OCI-LY1 (cell line): ENCODE data around the gene PLPP4.

Experiments used
- H2AFZ ChIP-seq: fragments of 200-600 bp; sonication (generic), shearing (Covaris generic); 2 replicates; pipeline ENCODE4 v1.6.0; 2014; ENCODE audit warnings: antibody characterized with exemption, mild to moderate bottlenecking, low read length
- H3F3A ChIP-seq: fragments of 200-600 bp; sonication (generic), shearing (Covaris generic); 2 replicates; pipeline ENCODE4 v1.6.0; 2014; ENCODE audit warnings: mild to moderate bottlenecking, antibody characterized with exemption, low read length, moderate library complexity; ENCODE audit not compliant: insufficient read depth
- H3K27ac ChIP-seq: fragments of 200-600 bp; sonication (generic); 2 replicates; pipeline ENCODE4 v1.5.1; 2014; ENCODE audit warnings: low read length, mixed run types, mild to moderate bottlenecking, low read depth; ENCODE audit not compliant: poor library complexity, severe bottlenecking
- H3K27me3 ChIP-seq: fragments of 200-600 bp; sonication (generic); 2 replicates; pipeline ENCODE4 v1.6.0; 2014; ENCODE audit warnings: antibody characterized with exemption, mild to moderate bottlenecking, low read length, moderate library complexity; ENCODE audit not compliant: insufficient read depth
- H3K36me3 ChIP-seq: fragments of 200-600 bp; sonication (generic); 2 replicates; pipeline ENCODE4 v1.6.1; 2014; ENCODE audit warnings: mild to moderate bottlenecking, antibody characterized with exemption, low read length, moderate library complexity, mixed read lengths; ENCODE audit not compliant: insufficient read depth
- H3K4me1 ChIP-seq: fragments of 200-600 bp; sonication (generic); 2 replicates; pipeline ENCODE4 v1.5.1; 2014; ENCODE audit warnings: mild to moderate bottlenecking, low read length, moderate library complexity; ENCODE audit not compliant: insufficient read depth, severe bottlenecking
- H3K4me2 ChIP-seq: fragments of 200-600 bp; sonication (generic), shearing (Covaris generic); 2 replicates; pipeline ENCODE4 v1.6.1; 2014; ENCODE audit warnings: low read length
- H3K4me3 ChIP-seq: fragments of 200-600 bp; sonication (generic); 2 replicates; pipeline ENCODE4 v1.5.1; 2014; ENCODE audit warnings: low read length, low read depth, mild to moderate bottlenecking, mixed read lengths; ENCODE audit not compliant: poor library complexity, severe bottlenecking
- H3K79me2 ChIP-seq: fragments of 200-600 bp; shearing (Covaris generic); 2 replicates; pipeline ENCODE4 v1.6.1; 2016; ENCODE audit warnings: mixed run types, low read length, mixed read lengths; ENCODE audit not compliant: insufficient read depth
- H3K9ac ChIP-seq: fragments of 200-600 bp; sonication (generic), shearing (Covaris generic); 2 replicates; pipeline ENCODE4 v1.6.1; 2014; ENCODE audit warnings: mild to moderate bottlenecking, low read length, mixed read lengths
- H3K9me2 ChIP-seq: fragments of 200-600 bp; sonication (generic), shearing (Covaris generic); 2 replicates; pipeline ENCODE4 v1.6.1; 2014; ENCODE audit warnings: low read depth, mild to moderate bottlenecking, low read length, mixed read lengths
- H3K9me3 ChIP-seq: fragments of 200-600 bp; shearing (Covaris generic); 2 replicates; pipeline ENCODE4 v1.6.1; 2014; ENCODE audit warnings: low read length, mixed read lengths
- H4K20me1 ChIP-seq: fragments of 200-600 bp; sonication (generic), shearing (Covaris generic); 2 replicates; pipeline ENCODE4 v1.6.0; 2016; ENCODE audit warnings: mild to moderate bottlenecking, low read length; ENCODE audit not compliant: insufficient read depth
- EZH2 ChIP-seq: fragments of 200-600 bp; sonication (generic), shearing (Covaris generic); IDR thresholded peaks from 2 replicates; pipeline ENCODE4 v1.8.0; 2017; ENCODE audit warnings: borderline replicate concordance, mixed run types, mild to moderate bottlenecking, antibody characterized with exemption, low read length, moderate library complexity, mixed read lengths
- TF ChIP-seq, protein P1 (sequence below): fragments of 200-600 bp; sonication (generic), shearing (Covaris generic); IDR thresholded peaks from 2 replicates; pipeline ENCODE4 v1.5.1; 2017; ENCODE audit warnings: mild to moderate bottlenecking, antibody characterized with exemption, low read length, moderate library complexity, mixed read lengths

Gene PLPP4

DNA sequence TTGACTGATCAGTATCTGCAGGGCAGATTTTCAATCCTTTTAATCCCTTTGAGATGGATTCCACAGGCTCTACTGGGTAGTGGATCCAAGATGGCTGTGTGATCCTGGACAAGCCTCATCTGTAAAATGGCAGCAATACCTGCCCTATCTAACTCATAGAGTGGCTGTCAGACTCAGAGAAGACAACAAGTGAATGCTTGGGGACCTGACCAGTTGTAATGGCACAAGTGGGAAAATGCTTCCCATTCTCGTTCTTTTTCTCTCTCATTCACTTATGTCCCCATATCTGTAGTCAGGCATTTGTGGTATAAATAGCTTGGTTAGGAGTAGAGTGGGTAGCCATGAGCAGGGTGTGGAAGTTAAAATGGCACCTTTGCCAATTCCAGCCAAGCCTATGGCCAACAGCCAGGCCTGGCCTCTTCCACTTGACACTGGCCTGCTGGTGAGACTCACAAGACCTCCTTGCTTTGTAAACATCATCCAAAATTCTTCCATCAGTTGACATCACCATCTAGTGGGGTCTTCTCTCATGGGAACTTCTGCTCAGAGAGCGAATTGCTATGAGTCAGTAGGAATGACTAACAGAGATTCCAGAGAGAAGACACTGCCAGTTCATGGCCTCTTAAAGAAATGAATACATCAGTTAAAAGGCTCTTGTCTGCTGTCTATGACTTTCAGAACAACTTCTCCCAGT lies 150.1 kb downstream of the PLPP4 start:
- H3K9me3 ChIP-seq, result no peaks in the 10 kb centered on the region; the same call in 1 of the 2 replicates
- H3K36me3 ChIP-seq, result no peaks in the 10 kb centered on the region
- no peaks in the 10 kb centered on the region for H3K79me2 ChIP-seq
- no peaks in the 10 kb centered on the region for H3K27me3 ChIP-seq
- no peaks in the 10 kb centered on the region for H3K9me2 ChIP-seq
- H3F3A ChIP-seq, result no peaks in the 10 kb centered on the region
- no peaks in the 10 kb centered on the region for H4K20me1 ChIP-seq
- no peak overlapping the region for H3K27ac ChIP-seq
- no peak overlapping the region for H3K4me2 ChIP-seq
- no peaks in the 10 kb centered on the region for H3K4me1 ChIP-seq
- H3K9ac ChIP-seq, result no peak overlapping the region
- no peak overlapping the region for H3K4me3 ChIP-seq
- TF ChIP-seq, protein P1, sequence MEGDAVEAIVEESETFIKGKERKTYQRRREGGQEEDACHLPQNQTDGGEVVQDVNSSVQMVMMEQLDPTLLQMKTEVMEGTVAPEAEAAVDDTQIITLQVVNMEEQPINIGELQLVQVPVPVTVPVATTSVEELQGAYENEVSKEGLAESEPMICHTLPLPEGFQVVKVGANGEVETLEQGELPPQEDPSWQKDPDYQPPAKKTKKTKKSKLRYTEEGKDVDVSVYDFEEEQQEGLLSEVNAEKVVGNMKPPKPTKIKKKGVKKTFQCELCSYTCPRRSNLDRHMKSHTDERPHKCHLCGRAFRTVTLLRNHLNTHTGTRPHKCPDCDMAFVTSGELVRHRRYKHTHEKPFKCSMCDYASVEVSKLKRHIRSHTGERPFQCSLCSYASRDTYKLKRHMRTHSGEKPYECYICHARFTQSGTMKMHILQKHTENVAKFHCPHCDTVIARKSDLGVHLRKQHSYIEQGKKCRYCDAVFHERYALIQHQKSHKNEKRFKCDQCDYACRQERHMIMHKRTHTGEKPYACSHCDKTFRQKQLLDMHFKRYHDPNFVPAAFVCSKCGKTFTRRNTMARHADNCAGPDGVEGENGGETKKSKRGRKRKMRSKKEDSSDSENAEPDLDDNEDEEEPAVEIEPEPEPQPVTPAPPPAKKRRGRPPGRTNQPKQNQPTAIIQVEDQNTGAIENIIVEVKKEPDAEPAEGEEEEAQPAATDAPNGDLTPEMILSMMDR, result no peak
- TF ChIP-seq EZH2, result no peak
- no peak overlapping the region for H2AFZ ChIP-seq

DNA sequence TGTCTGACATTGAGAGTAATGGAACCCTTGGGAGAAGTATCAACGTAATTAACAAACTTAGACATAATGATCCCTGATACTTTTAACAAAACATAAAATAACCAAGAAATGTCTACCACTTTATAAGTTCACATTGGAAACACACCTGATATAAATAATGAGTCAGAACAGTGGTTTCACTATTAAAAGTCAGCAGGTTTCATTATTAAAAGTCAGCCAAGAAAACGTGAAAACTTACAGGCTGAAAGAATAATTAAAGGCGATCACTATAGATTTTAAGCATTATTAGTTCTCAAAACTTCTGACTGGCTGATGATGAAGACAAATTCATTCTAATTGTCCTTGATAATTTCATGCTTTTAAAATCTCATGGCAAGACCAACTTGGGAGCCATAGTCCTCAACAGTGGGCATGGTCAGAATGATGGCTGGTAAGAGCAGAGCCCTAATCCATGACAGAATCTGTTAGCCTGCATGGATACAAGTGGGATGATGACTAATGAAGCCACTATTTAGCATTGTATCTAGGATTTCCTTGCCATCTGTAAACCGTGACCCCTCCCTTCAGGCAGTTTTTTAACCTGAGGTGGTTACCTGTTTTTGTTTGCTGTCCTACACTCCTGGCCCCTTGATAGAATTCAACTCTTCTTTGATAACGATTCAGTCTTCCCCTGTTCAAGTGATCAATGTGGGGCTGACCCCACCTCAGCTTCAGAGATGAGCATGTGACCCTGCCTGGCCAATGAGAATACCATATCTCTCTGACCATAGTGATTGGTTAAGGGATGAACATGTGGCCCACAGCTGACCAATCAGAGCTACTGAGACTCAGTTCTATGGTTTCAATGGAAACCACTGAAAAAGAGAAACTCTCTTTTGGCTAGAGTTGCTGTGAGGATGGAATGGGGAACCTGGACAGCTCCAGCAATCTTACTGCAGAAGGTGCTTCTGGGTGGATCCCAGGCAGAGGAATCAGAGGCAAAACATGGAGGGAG lies 151.0 kb downstream of the PLPP4 start:
- Histone ChIP-seq H3K27ac (no peak overlapping the region), H3K4me3 (no peak overlapping the region), H3K36me3 (no peaks in the 10 kb centered on the region), H3K27me3 (no peaks in the 10 kb centered on the region), H3K4me2 (no peak overlapping the region), H3K4me1 (no peaks in the 10 kb centered on the region), H3K79me2 (no peaks in the 10 kb centered on the region), H3F3A (no peaks in the 10 kb centered on the region), H4K20me1 (no peaks in the 10 kb centered on the region), H3K9me3 (no peaks in the 10 kb centered on the region; the same call in 1 of the 2 replicates), H3K9ac (no peak overlapping the region), H3K9me2 (no peaks in the 10 kb centered on the region), H2AFZ (no peak overlapping the region)
- TF ChIP-seq, protein P1, result no peak
- no peak for TF ChIP-seq EZH2

DNA sequence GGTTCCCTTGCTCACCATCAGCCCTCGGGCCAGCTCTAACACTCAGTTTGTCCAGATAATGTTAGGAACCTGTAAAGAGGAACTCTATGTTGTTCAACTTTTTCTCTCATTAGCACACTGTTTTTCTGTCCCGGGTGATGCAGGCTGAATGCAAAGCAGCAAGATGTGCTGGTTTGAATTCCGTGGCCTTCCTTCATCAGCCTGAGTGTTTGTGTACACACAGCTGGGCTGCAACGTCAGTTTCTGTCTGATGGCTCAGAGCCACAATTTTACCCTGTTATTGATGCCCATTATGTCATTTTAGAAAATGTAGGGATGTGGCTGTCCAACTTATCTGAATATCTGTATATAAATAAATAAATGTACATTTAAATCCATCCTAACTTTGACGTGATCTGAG lies 152.0 kb downstream of the PLPP4 start:
- Histone ChIP-seq H3K27me3 (no peaks in the 10 kb centered on the region), H3K79me2 (no peaks in the 10 kb centered on the region), H4K20me1 (no peaks in the 10 kb centered on the region), H3K9me3 (no peaks in the 10 kb centered on the region; the same call in 1 of the 2 replicates), H3K4me2 (no peak overlapping the region), H3K36me3 (no peaks in the 10 kb centered on the region), H3K4me3 (no peak overlapping the region), H2AFZ (no peak overlapping the region), H3K9ac (no peak overlapping the region), H3F3A (no peaks in the 10 kb centered on the region), H3K9me2 (no peaks in the 10 kb centered on the region), H3K27ac (no peak overlapping the region), H3K4me1 (no peaks in the 10 kb centered on the region)
- TF ChIP-seq EZH2, result no peak
- TF ChIP-seq, protein P1, result no peak
